Thymus (tissue), 11 donors: ENCODE measurements around the gene TPCN2. TPM values are rescaled to one million over a fixed set of nuclear protein-coding genes. Genes with fewer than 3 reads are reported as not detected.

ENCODE experiments used
- DNase-seq, 9 donors: peaks; one replicate each; pipeline ENCODE4 v3.0.0-alpha.2; 2013; ENCODE audit warnings: low spot score in 9 of 9, low read depth in 6 of 9, missing footprints in 1 of 9
- H3K27ac ChIP-seq, 2 donors: one replicate each; pipeline ENCODE4 v1.5.1; 2013; ENCODE audit warnings: control low read depth in 1 of 2, low read depth in 1 of 2, low read length in 1 of 2, mild to moderate bottlenecking in 1 of 2, moderate library complexity in 1 of 2
- H3K27me3 ChIP-seq, 2 donors: one replicate each; pipeline ENCODE4 v1.5.1; 2013; ENCODE audit warnings: low read length in 1 of 2; ENCODE audit not compliant: control insufficient read depth in 2 of 2, insufficient read depth in 1 of 2
- H3K36me3 ChIP-seq, 2 donors: one replicate each; pipeline ENCODE4 v1.5.1; 2013; ENCODE audit warnings: low read length in 1 of 2, mild to moderate bottlenecking in 1 of 2, moderate library complexity in 1 of 2; ENCODE audit not compliant: control insufficient read depth in 2 of 2, insufficient read depth in 2 of 2
- H3K4me1 ChIP-seq, 2 donors: one replicate each; pipeline ENCODE4 v1.5.1; 2013; ENCODE audit warnings: low read length in 2 of 2; ENCODE audit not compliant: control insufficient read depth in 2 of 2, insufficient read depth in 2 of 2
- H3K4me3 ChIP-seq, 2 donors: one replicate each; pipeline ENCODE4 v1.5.1; 2013; ENCODE audit warnings: low read length in 2 of 2, control low read depth in 1 of 2, mild to moderate bottlenecking in 1 of 2
- H3K9me3 ChIP-seq, 2 donors: one replicate each; pipeline ENCODE4 v1.5.1; 2013; ENCODE audit warnings: low read length in 1 of 2, mild to moderate bottlenecking in 1 of 2; ENCODE audit not compliant: control insufficient read depth in 2 of 2, insufficient read depth in 1 of 2
- WGBS: extraction: QIAGEN DNeasy Blood & Tissue Kit; methylation state at CpG from one replicate; pipeline ENCODE4 v1.1.7; 2013; 5-methylcytosine and 5-hydroxymethylcytosine counted together
- polyA plus RNA-seq: library from polyadenylated mRNA; stranded (reverse); fragments of 200-250 nt; gene quantifications from one replicate; pipeline ENCODE4 v1.2.3, GENCODE V29; 2013
- total RNA-seq: library from RNA; stranded (reverse); fragments of 120-200 nt; gene quantifications from one replicate; pipeline ENCODE4 v1.2.4, GENCODE V29; 2013
- donor health status: healthy.

The TPCN2 gene
- total and polyA plus RNA-seq, 2 donors, result 5.3 to 9.8 TPM

GRCh38 chr11:69053546-69054396 lies 5.0 kb downstream of the TPCN2 start:
- peaks cover 21 to 54% of the 10 kb centered on the region in 2 donors for H3K4me1 ChIP-seq
- peak in 2 of 9 donors; percentile 30 to 40 for DNase-seq
- 92% methylated on average over 35 of the region's 35 CpGs for WGBS
- H3K27ac ChIP-seq, result no peak overlapping the region
- no peaks in the 10 kb centered on the region for H3K9me3 ChIP-seq
- peaks cover 6 to 36% of the 10 kb centered on the region in 2 donors for H3K36me3 ChIP-seq
- H3K27me3 ChIP-seq, result no peaks in the 10 kb centered on the region
- no peak overlapping the region for H3K4me3 ChIP-seq

- H3K9me3 ChIP-seq, result no peaks in the 10 kb centered on the region
- 96% methylated on average over 31 of the region's 31 CpGs for WGBS
- no peaks in the 10 kb centered on the region for H3K27me3 ChIP-seq
- H3K27ac ChIP-seq, result no peak overlapping the region
- DNase-seq, result peak in 1 of 9 donors; percentile 13
- H3K4me3 ChIP-seq, result no peak overlapping the region
- peaks cover 10 to 44% of the 10 kb centered on the region in 2 donors for H3K36me3 ChIP-seq
- peaks cover 17 to 49% of the 10 kb centered on the region in 2 donors for H3K4me1 ChIP-seq
Measured at GRCh38 chr11:69054397-69055211, 5.9 kb downstream of the TPCN2 start.

GRCh38 chr11:69055212-69055586 lies 6.5 kb downstream of the TPCN2 start:
- 98% methylated on average over 21 of the region's 21 CpGs for WGBS
- H3K27ac ChIP-seq, result no peak overlapping the region
- DNase-seq, result no peak
- no peaks in the 10 kb centered on the region for H3K9me3 ChIP-seq
- no peaks in the 10 kb centered on the region for H3K27me3 ChIP-seq
- peaks cover 11 to 47% of the 10 kb centered on the region in 2 donors for H3K36me3 ChIP-seq
- H3K4me1 ChIP-seq, result peaks cover 16 to 45% of the 10 kb centered on the region in 2 donors
- no peak overlapping the region for H3K4me3 ChIP-seq

GRCh38 chr11:69055598-69056516 lies 7.1 kb downstream of the TPCN2 start:
- H3K27me3 ChIP-seq, result no peaks in the 10 kb centered on the region
- no peaks in the 10 kb centered on the region for H3K9me3 ChIP-seq
- H3K27ac ChIP-seq, result no peak overlapping the region
- DNase-seq, result peak in 2 of 9 donors; percentile 34 to 59
- peaks cover 11 to 47% of the 10 kb centered on the region in 2 donors for H3K36me3 ChIP-seq
- WGBS, result 80% methylated on average over 22 of the region's 22 CpGs
- H3K4me1 ChIP-seq, result peaks cover 16 to 42% of the 10 kb centered on the region in 2 donors
- H3K4me3 ChIP-seq, result no peak overlapping the region

GRCh38 chr11:69057236-69057635 lies 8.5 kb downstream of the TPCN2 start:
- no peak overlapping the region for H3K4me3 ChIP-seq
- peaks cover 10 to 35% of the 10 kb centered on the region in 2 donors for H3K4me1 ChIP-seq
- no peak overlapping the region for H3K27ac ChIP-seq
- H3K36me3 ChIP-seq, result peaks cover 11 to 48% of the 10 kb centered on the region in 2 donors
- no peak for DNase-seq
- H3K27me3 ChIP-seq, result no peaks in the 10 kb centered on the region
- 97% methylated on average over 15 of the region's 15 CpGs for WGBS
- no peaks in the 10 kb centered on the region for H3K9me3 ChIP-seq

- no peaks in the 10 kb centered on the region for H3K27me3 ChIP-seq
- 92% methylated on average over 14 of the region's 14 CpGs for WGBS
- H3K4me1 ChIP-seq, result peaks cover 5 to 29% of the 10 kb centered on the region in 2 donors
- no peaks in the 10 kb centered on the region for H3K9me3 ChIP-seq
- H3K4me3 ChIP-seq, result no peak overlapping the region
- H3K36me3 ChIP-seq, result peaks cover 11 to 53% of the 10 kb centered on the region in 2 donors
- H3K27ac ChIP-seq, result no peak overlapping the region
- DNase-seq, result no peak
Measured at GRCh38 chr11:69057801-69058200, 9.1 kb downstream of the TPCN2 start.

GRCh38 chr11:69058511-69059270 lies 10.0 kb downstream of the TPCN2 start:
- WGBS, result 92% methylated on average over 23 of the region's 23 CpGs

GRCh38 chr11:69059429-69059828 lies 10.7 kb downstream of the TPCN2 start:
- Histone ChIP-seq H3K27ac (no peak overlapping the region), H3K9me3 (no peaks in the 10 kb centered on the region), H3K36me3 (peaks cover 15 to 56% of the 10 kb centered on the region in 2 donors), H3K4me3 (no peak overlapping the region), H3K4me1 (peaks cover 0 to 13% of the 10 kb centered on the region in 2 donors), H3K27me3 (no peaks in the 10 kb centered on the region)
- no peak for DNase-seq
- 98% methylated on average over 7 of the region's 7 CpGs for WGBS

More at GRCh38 chr11:69058511-69059270, 10.0 kb downstream of the TPCN2 start:
- Histone ChIP-seq H3K4me1 (peaks cover 0 to 20% of the 10 kb centered on the region in 2 donors), H3K27ac (no peak overlapping the region), H3K27me3 (no peaks in the 10 kb centered on the region), H3K36me3 (peaks cover 15 to 59% of the 10 kb centered on the region in 2 donors), H3K9me3 (no peaks in the 10 kb centered on the region), H3K4me3 (no peak overlapping the region)
- no peak for DNase-seq
